Measurements from ENCODE around the gene ARHGAP24.

The ARHGAP24 gene

GRCh38 chr4:85777908-85778631 is 303.1 kb downstream of the ARHGAP24 start:
- TF ChIP-seq CTCF (conservative IDR thresholded peaks at IDR 0.05) (no peak), ZFX (IDR thresholded peaks at IDR 0.05) (no peak)
- H3K27ac ChIP-seq: no peak overlapping the region

GRCh38 chr4:85778632-85779131 is 303.7 kb downstream of the ARHGAP24 start:
- no peak for TF ChIP-seq ZFX (IDR thresholded peaks at IDR 0.05)
- no peak overlapping the region for H3K27ac ChIP-seq

- TF ChIP-seq CTCF (conservative IDR thresholded peaks at IDR 0.05): no peak
- no peak overlapping the region for H3K27ac ChIP-seq
Observed at GRCh38 chr4:85779165-85779564, 304.2 kb downstream of the ARHGAP24 start.

GRCh38 chr4:85780664-85781063 is 305.7 kb downstream of the ARHGAP24 start:
- TF ChIP-seq CTCF (conservative IDR thresholded peaks at IDR 0.05): no peak
- TF ChIP-seq ZFX (IDR thresholded peaks at IDR 0.05): no peak
- H3K27ac ChIP-seq: no peak overlapping the region

- TF ChIP-seq ZFX (IDR thresholded peaks at IDR 0.05) (no peak), CTCF (conservative IDR thresholded peaks at IDR 0.05) (no peak)
- no peak overlapping the region for H3K27ac ChIP-seq
Observed at GRCh38 chr4:85783483-85783882, 308.5 kb downstream of the ARHGAP24 start.

- no peak overlapping the region for H3K27ac ChIP-seq
- TF ChIP-seq ZFX (IDR thresholded peaks at IDR 0.05) (no peak), CTCF (conservative IDR thresholded peaks at IDR 0.05) (no peak)
Observed at GRCh38 chr4:85783900-85784299, 308.9 kb downstream of the ARHGAP24 start.

- no peak overlapping the region for H3K27ac ChIP-seq
- no peak for TF ChIP-seq ZFX (IDR thresholded peaks at IDR 0.05)
- TF ChIP-seq CTCF (conservative IDR thresholded peaks at IDR 0.05): no peak
Observed at GRCh38 chr4:85784348-85784747, 309.4 kb downstream of the ARHGAP24 start.

GRCh38 chr4:85784947-85785346 is 310.0 kb downstream of the ARHGAP24 start:
- H3K27ac ChIP-seq: no peak overlapping the region
- TF ChIP-seq ZFX (IDR thresholded peaks at IDR 0.05): no peak
- no peak for TF ChIP-seq CTCF (conservative IDR thresholded peaks at IDR 0.05)
